Left ventricle myocardium inferior (tissue), 1 donor: ENCODE results near the gene CCDC89. TPM values are rescaled to one million over a fixed set of nuclear protein-coding genes. Genes with fewer than 3 reads are reported as not detected.

ENCODE experiments used
- DNase-seq: peaks from one replicate; pipeline ENCODE4 v3.0.0-alpha.2; 2020
- H3K27ac ChIP-seq: fragments of 200-600 bp; replicated peaks from 2 replicates; pipeline ENCODE4 v1.8.0; 2021
- H3K27me3 ChIP-seq: fragments of 200-600 bp; 2 replicates; pipeline ENCODE4 v1.8.0; 2021; ENCODE audit warnings: low read depth
- H3K36me3 ChIP-seq: fragments of 200-600 bp; 2 replicates; pipeline ENCODE4 v1.8.0; 2021
- H3K4me1 ChIP-seq: fragments of 200-600 bp; 2 replicates; pipeline ENCODE4 v1.8.0; 2021
- H3K4me3 ChIP-seq: fragments of 200-600 bp; 2 replicates; pipeline ENCODE4 v1.8.0; 2021; ENCODE audit warnings: mild to moderate bottlenecking, moderate library complexity
- H3K9me3 ChIP-seq: fragments of 200-600 bp; replicated peaks from 2 replicates; pipeline ENCODE4 v1.8.0; 2021
- intact Hi-C: fragments of 100-400 bp; cut with micrococcal nuclease; formaldehyde crosslinking; loops from one replicate; pipeline ENCODE4 v1.11.0; 2022
- total RNA-seq: library from RNA; stranded (reverse); fragmentation: NEBNext Ultra II Directional; extraction: Animal tissue kit (Norgen Biotek cat#: 25700); gene quantifications from one replicate; pipeline ENCODE4 v1.2.1, GENCODE V29; 2021
- TF ChIP-seq, protein P1 (sequence below): fragments of 200-600 bp; IDR thresholded peaks from 2 replicates; pipeline ENCODE4 v1.8.0; 2021; ENCODE audit warnings: antibody characterized with exemption, mild to moderate bottlenecking, borderline replicate concordance
- donor health status: DM: no; HTN: yes; CAD: no; lungs with severe emphysema.

Gene CCDC89
- total RNA-seq, 1 donor from 2014 or later, result 0.63 TPM

DNA sequence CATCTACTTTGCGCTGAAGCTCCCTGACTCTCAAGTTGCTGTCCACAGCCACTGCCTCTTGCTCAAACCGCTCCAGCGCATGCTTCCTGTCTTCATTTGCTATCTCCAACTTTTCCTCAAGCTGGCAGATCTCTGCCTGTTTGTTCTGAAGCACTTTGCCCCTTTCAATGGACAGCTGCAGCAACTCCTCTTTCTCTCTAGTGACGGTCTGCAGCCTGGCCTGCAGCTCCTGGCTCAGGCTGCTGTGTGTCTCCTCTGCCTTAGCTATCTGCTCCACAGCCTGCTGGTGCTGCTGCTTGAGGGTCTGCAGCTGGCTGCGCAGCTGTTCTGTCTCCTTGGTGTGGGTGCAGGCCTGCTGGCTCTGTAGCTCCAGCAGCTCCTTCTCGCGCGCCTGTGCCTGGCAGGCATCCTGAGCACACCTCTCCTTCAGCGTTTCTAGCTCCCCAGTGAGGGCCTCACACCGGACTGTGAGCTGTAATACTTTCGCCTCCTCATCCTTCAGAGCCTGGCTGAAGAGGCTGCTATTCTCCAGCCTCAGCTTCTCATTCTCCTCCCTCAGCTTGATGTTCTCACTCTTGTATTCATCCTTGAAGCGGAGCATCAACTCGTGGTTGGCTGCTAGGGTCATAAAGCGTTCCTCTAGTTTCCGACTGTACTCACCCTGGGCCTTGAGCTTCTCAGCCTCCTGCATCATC is 723 bp downstream of the CCDC89 start:
- peak overlapping the region; percentile 61 for H3K4me3 ChIP-seq
- no peaks in the 10 kb centered on the region for H3K9me3 ChIP-seq
- no peak for DNase-seq
- no peaks in the 10 kb centered on the region for H3K36me3 ChIP-seq
- no peaks in the 10 kb centered on the region for H3K27me3 ChIP-seq
- peak overlapping the region; percentile 87 for H3K27ac ChIP-seq
- TF ChIP-seq, protein P1, sequence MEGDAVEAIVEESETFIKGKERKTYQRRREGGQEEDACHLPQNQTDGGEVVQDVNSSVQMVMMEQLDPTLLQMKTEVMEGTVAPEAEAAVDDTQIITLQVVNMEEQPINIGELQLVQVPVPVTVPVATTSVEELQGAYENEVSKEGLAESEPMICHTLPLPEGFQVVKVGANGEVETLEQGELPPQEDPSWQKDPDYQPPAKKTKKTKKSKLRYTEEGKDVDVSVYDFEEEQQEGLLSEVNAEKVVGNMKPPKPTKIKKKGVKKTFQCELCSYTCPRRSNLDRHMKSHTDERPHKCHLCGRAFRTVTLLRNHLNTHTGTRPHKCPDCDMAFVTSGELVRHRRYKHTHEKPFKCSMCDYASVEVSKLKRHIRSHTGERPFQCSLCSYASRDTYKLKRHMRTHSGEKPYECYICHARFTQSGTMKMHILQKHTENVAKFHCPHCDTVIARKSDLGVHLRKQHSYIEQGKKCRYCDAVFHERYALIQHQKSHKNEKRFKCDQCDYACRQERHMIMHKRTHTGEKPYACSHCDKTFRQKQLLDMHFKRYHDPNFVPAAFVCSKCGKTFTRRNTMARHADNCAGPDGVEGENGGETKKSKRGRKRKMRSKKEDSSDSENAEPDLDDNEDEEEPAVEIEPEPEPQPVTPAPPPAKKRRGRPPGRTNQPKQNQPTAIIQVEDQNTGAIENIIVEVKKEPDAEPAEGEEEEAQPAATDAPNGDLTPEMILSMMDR, result no peak
- intact Hi-C loops, result no loop called here
- H3K4me1 ChIP-seq, result peaks cover 49% of the 10 kb centered on the region

DNA sequence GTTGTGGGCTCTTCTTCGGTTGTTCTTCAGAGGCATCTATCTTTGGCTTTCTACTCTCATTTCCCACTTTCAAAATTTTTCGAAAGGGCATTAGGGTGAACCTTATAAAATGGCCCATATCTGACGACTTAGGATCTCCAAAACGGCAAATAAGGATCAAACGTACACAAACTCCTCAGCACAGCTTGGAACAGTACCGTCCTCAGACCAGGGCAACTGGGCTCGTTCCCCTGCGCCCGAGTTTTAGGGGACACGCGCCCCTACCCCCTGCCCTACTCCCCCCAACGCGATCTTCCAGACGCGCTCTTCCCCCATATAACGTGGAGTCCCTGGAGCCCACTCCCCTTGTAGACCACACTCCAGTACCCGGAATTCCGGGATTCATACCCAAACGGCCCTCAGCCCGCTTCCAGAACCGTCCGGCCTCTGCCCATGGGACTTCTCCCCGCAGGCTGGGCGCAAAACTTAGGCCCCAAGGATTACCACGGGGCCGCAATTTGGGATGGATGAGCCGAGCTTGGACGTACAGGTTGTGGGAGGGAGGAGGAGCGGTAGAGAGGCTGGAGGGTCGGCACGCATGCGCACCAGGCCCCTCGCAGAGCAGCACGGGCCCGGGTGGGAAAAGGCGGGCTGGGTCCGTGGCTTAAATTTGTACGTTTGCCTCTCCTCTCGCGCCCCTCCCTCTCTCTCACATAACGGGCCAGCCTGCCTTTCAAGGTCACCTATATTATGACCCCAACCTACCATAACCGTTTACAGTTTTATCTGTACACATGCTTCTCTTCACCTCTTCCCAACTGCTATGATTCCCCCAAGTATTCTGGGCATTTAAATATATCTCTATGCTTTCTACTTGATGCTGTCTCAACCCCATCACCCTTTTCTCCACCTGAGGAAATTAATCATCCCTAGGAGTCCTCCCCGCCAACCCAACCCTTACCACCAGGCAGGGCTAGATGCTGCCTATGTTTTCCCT is 3.4 kb downstream of the CCDC89 start:
- TF ChIP-seq, protein P1, result no peak
- peak; percentile 81 for DNase-seq
- Histone ChIP-seq H3K9me3 (no peaks in the 10 kb centered on the region), H3K4me3 (peak overlapping the region; percentile 76), H3K27ac (peak overlapping the region; percentile 50), H3K27me3 (no peaks in the 10 kb centered on the region), H3K36me3 (no peaks in the 10 kb centered on the region), H3K4me1 (peaks cover 49% of the 10 kb centered on the region)
- intact Hi-C loops, result no loop called here

DNA sequence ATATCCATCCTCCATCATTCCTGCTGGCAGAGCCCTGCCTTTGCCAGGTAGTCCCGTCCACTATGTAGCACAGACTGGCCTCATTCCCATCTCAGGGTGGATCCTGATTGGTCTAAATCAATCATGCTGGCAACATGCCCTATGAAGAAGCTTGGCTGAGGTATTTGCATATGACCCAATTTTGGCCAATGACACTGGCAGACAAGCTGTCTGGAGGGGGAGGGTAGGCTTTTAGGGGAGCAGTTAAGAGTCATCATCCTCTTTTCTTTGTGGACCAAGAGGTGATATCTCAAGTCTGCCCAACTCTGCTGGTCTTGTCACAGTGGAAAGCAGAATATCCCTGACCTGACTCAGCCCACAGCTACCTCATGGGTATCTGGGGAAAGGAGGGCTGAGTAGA is 5.1 kb downstream of the CCDC89 start:
- Histone ChIP-seq H3K36me3 (no peaks in the 10 kb centered on the region), H3K27ac (no peak overlapping the region), H3K4me1 (peaks cover 39% of the 10 kb centered on the region), H3K4me3 (no peak overlapping the region), H3K9me3 (no peaks in the 10 kb centered on the region), H3K27me3 (no peaks in the 10 kb centered on the region)
- DNase-seq, result no peak
- TF ChIP-seq, protein P1, result no peak
- intact Hi-C loops, result no loop called here

DNA sequence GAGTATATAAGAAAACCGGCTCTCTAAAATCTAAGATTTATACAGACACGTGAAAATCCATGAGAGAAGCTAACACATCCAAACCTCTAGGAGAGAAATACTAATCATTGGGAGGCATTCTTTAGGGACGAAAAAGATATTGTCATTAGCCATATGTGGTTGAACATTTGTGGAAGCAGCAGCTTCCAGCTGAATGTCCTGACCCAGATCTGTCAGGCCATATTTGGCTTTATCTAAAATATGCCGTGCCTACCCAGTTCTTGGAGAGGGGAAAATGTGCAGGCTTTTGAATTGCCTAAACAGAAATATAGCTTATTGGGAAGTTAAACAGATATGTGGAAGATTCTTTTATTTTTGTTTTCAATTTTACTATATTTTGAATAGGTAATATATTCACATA is 6.4 kb downstream of the CCDC89 start:
- Histone ChIP-seq H3K27me3 (no peaks in the 10 kb centered on the region), H3K4me3 (no peak overlapping the region), H3K36me3 (no peaks in the 10 kb centered on the region), H3K9me3 (no peaks in the 10 kb centered on the region), H3K4me1 (peaks cover 26% of the 10 kb centered on the region), H3K27ac (no peak overlapping the region)
- TF ChIP-seq, protein P1, result no peak
- intact Hi-C loops, result no loop called here
- DNase-seq, result no peak

DNA sequence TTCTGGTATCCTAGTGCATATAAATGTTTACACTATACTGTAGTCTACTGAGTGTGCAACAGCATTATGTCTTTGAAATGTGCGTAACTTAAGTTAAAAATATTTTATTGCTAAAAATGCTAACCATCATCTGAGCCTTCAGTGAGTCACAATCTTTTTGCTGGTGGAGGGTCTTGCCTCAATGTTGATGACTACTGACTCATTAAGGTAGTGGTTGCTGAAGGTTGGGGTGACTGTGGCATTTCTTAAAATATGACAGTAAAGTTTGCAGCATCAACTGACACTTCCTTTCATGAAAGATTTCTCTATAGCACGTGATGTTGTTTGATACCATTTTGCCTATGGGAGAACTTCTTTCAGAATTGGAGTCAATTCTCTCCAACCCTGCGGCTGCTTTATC is 12.6 kb downstream of the CCDC89 start:
- Histone ChIP-seq H3K27ac (no peak overlapping the region), H3K9me3 (peaks cover 9% of the 10 kb centered on the region), H3K4me3 (no peak overlapping the region), H3K36me3 (no peaks in the 10 kb centered on the region), H3K27me3 (no peaks in the 10 kb centered on the region), H3K4me1 (no peaks in the 10 kb centered on the region)
- TF ChIP-seq, protein P1, result no peak
- intact Hi-C loops, result no loop called here
- no peak for DNase-seq
